PC-3 (cell line): Measurements from ENCODE around the gene SLC35D3. TPM values are rescaled to one million over a fixed set of nuclear protein-coding genes. Genes with fewer than 3 reads are reported as not detected.

Experiments used
- ATAC-seq: fragments of 200-7000 bp; cut with Tn5 transposase; 2 replicates; pipeline ENCODE4 v1.9.1; 2020; ENCODE audit warnings: mild to moderate bottlenecking, moderate library complexity
- BruUV-seq: library from RNA; stranded (reverse); fragments of 400-500 nt; replicated peaks from 2 replicates; lab custom pipeline; 2021; lab: Mats Ljungman, UMichigan
- CTCF ChIA-PET: fragments of 300-600 bp; sonication (Branson Sonifier 250); formaldehyde crosslinking; loops from one replicate; lab custom pipeline; 2022; ENCODE audit warnings: antibody characterized with exemption; lab: Charles Lee
- POLR2A ChIA-PET: fragments of 300-600 bp; sonication (Branson Sonifier 250); formaldehyde crosslinking; loops from one replicate; lab custom pipeline; 2022; ENCODE audit warnings: antibody characterized with exemption; ENCODE audit not compliant: unreplicated experiment; lab: Charles Lee
- DNase-seq: peaks from one replicate; pipeline ENCODE4 v3.0.0-alpha.2; 2015
- H2AFZ ChIP-seq: fragments of 300-600 bp; sonication (generic); 2 replicates; pipeline ENCODE4 v1.6.0; 2016; ENCODE audit warnings: antibody characterized with exemption, low read length
- H3F3A ChIP-seq: fragments of 300-600 bp; sonication (generic); one replicate; pipeline ENCODE4 v1.6.0; 2017; ENCODE audit warnings: antibody characterized with exemption, low read length, control low read depth, mild to moderate bottlenecking; ENCODE audit not compliant: unreplicated experiment
- H3K27ac ChIP-seq: fragments of 300-600 bp; sonication (generic); 2 replicates; pipeline ENCODE4 v1.5.1; 2016; ENCODE audit warnings: mild to moderate bottlenecking, low read length
- H3K27me3 ChIP-seq: fragments of 300-600 bp; sonication (generic); 2 replicates; pipeline ENCODE4 v1.6.1; 2016; ENCODE audit warnings: low read length, mixed read lengths
- H3K36me3 ChIP-seq: fragments of 300-600 bp; sonication (generic); 2 replicates; pipeline ENCODE4 v1.6.1; 2016; ENCODE audit warnings: low read depth, mixed run types, low read length, mixed read lengths
- H3K4me1 ChIP-seq: fragments of 300-600 bp; sonication (generic); 2 replicates; pipeline ENCODE4 v1.5.1; 2016; ENCODE audit warnings: low read length; ENCODE audit not compliant: insufficient read depth
- H3K4me2 ChIP-seq: fragments of 300-600 bp; sonication (generic); 2 replicates; pipeline ENCODE4 v1.6.0; 2016; ENCODE audit warnings: low read length
- H3K4me3 ChIP-seq: fragments of 300-600 bp; sonication (generic); 2 replicates; pipeline ENCODE4 v1.5.1; 2016; ENCODE audit warnings: mild to moderate bottlenecking, low read length, mixed read lengths
- H3K79me2 ChIP-seq: fragments of 300-600 bp; sonication (generic); 2 replicates; pipeline ENCODE4 v1.6.1; 2017; ENCODE audit warnings: low read length, mixed read lengths
- H3K9ac ChIP-seq: fragments of 300-600 bp; sonication (generic); 2 replicates; pipeline ENCODE4 v1.6.0; 2016; ENCODE audit warnings: mild to moderate bottlenecking, low read length
- H3K9me2 ChIP-seq: fragments of 300-600 bp; sonication (generic); replicated peaks from 2 replicates; pipeline ENCODE4 v1.6.1; 2016; ENCODE audit warnings: mixed run types, low read length, mixed read lengths
- H3K9me3 ChIP-seq: fragments of 300-600 bp; sonication (generic); 2 replicates; pipeline ENCODE4 v1.6.1; 2016; ENCODE audit warnings: low read length, mixed read lengths
- H4K20me1 ChIP-seq: fragments of 300-600 bp; sonication (generic); 2 replicates; pipeline ENCODE4 v1.6.1; 2016; ENCODE audit warnings: low read length, mixed read lengths
- CTCF ChIP-seq: fragments of 300-600 bp; sonication (generic); conservative IDR thresholded peaks from 2 replicates; pipeline ENCODE4 v1.5.1; 2017; ENCODE audit warnings: antibody characterized with exemption, low read depth, mild to moderate bottlenecking, low read length
- EZH2 ChIP-seq: fragments of 300-600 bp; sonication (generic); IDR thresholded peaks from one replicate; pipeline ENCODE4 v1.6.1; 2017; ENCODE audit warnings: antibody characterized with exemption, mild to moderate bottlenecking, low read length; ENCODE audit not compliant: unreplicated experiment
- EZH2phosphoT487 ChIP-seq: fragments of 300-600 bp; sonication (generic); IDR thresholded peaks from 2 replicates; pipeline ENCODE4 v1.6.1; 2018; ENCODE audit warnings: mild to moderate bottlenecking, antibody characterized with exemption, low read length, borderline replicate concordance
- intact Hi-C: fragments of 100-400 bp; cut with micrococcal nuclease; formaldehyde crosslinking; loops from 2 replicates; pipeline ENCODE4 v1.9.0; 2023
- total RNA-seq: library from RNA; depleted of rRNA; stranded (reverse); fragments of >200 nt; gene quantifications from 2 replicates; pipeline ENCODE4 v1.2.3, GENCODE V29; 2014

Gene SLC35D3
- total RNA-seq, 1 experiment from 2014 or later: not detected

GRCh38 chr6:136920671-136921380 lies 1.3 kb upstream of the SLC35D3 start:
- Histone ChIP-seq H3K9me2 (no peaks in the 10 kb centered on the region), H3K27ac (no peak overlapping the region), H3K79me2 (no peaks in the 10 kb centered on the region), H3K4me1 (no peaks in the 10 kb centered on the region), H3K9me3 (no peaks in the 10 kb centered on the region), H3K36me3 (no peaks in the 10 kb centered on the region), H3K9ac (no peak overlapping the region), H3K4me3 (peak overlapping the region; percentile 65), H3F3A (no peaks in the 10 kb centered on the region), H2AFZ (peak overlapping the region; percentile 80), H3K4me2 (peak overlapping the region; percentile 86), H4K20me1 (no peaks in the 10 kb centered on the region), H3K27me3 (peaks cover 15% of the 10 kb centered on the region)
- ChIA-PET CTCF (no interaction called here), POLR2A (no interaction called here)
- no peak for TF ChIP-seq CTCF
- no peak for TF ChIP-seq EZH2
- no peak for TF ChIP-seq EZH2phosphoT487
- no TSS peak for BruUV-seq
- DNase-seq: no peak
- intact Hi-C loops: no loop called here
- ATAC-seq: no peak

DNA sequence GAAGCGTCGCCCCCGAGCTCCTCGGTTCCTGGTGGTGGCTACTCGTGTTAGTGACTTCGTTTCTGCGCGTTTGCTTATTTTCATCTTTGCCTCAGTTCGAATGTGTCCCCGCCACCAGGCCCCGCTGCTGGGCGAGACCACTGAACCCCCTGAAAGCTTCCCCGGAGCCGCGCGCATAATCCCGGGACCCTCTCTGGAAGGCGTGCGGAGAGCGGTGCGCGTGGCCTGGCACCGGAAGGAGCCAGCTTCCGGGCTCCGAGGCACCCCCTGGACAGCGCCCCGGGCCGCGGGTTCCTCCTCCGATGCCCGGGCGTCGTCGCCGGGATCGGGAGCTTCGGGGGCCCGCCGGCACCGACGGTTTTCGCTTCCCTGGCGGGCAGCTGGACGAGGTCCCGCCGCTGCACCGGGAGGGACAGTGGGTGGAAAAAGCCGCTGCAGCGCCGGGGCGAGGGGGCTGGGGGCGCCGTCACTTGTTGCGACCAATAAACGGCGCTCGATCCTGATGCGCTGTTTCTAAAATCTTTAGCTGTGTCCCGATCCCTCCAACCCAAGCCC lies 643 bp upstream of the SLC35D3 start:
- intact Hi-C loops: no loop called here
- CTCF ChIA-PET: interaction anchor here (0.6 kb wide), 1 partner anchor 82 kb away, joined by 7 read pairs; no protein-coding TSS in a partner anchor
- Histone ChIP-seq H3K4me2 (peak overlapping the region; percentile 86), H3K27me3 (peaks cover 15% of the 10 kb centered on the region), H3K36me3 (no peaks in the 10 kb centered on the region), H3K79me2 (no peaks in the 10 kb centered on the region), H3K4me3 (peak overlapping the region; percentile 65), H2AFZ (peak overlapping the region; percentile 80), H3K27ac (no peak overlapping the region), H3K4me1 (no peaks in the 10 kb centered on the region), H3K9me3 (no peaks in the 10 kb centered on the region), H3K9me2 (no peaks in the 10 kb centered on the region), H4K20me1 (no peaks in the 10 kb centered on the region), H3F3A (no peaks in the 10 kb centered on the region), H3K9ac (no peak overlapping the region)
- no peak for DNase-seq
- TF ChIP-seq CTCF: no peak
- peak; percentile 18 for TF ChIP-seq EZH2
- no TSS peak for BruUV-seq
- peak; percentile 34 for ATAC-seq
- POLR2A ChIA-PET: no interaction called here

GRCh38 chr6:136922685-136923006 lies 545 bp downstream of the SLC35D3 start:
- Histone ChIP-seq H3F3A (no peaks in the 10 kb centered on the region), H3K4me3 (peak overlapping the region; percentile 65), H3K27ac (no peak overlapping the region), H3K36me3 (no peaks in the 10 kb centered on the region), H4K20me1 (no peaks in the 10 kb centered on the region), H2AFZ (peak overlapping the region; percentile 63; the same call in 1 of the 2 replicates), H3K9me2 (no peaks in the 10 kb centered on the region), H3K9ac (no peak overlapping the region), H3K79me2 (no peaks in the 10 kb centered on the region), H3K9me3 (no peaks in the 10 kb centered on the region), H3K4me2 (peak overlapping the region; percentile 86), H3K4me1 (no peaks in the 10 kb centered on the region), H3K27me3 (peaks cover 15% of the 10 kb centered on the region)
- DNase-seq (no peak), ATAC-seq (peak; percentile 26)
- TF ChIP-seq EZH2: no peak
- no peak for TF ChIP-seq EZH2phosphoT487
- no peak for TF ChIP-seq CTCF
- intact Hi-C loops: no loop called here
- ChIA-PET CTCF (no interaction called here), POLR2A (interaction anchor here (0.6 kb wide), 1 partner anchor 30 kb away, joined by 16 read pairs; no protein-coding TSS in a partner anchor)
- BruUV-seq: no TSS peak
